H9 (cell line): ENCODE data around the gene EVI5. TPM values are rescaled to one million over a fixed set of nuclear protein-coding genes. Genes with fewer than 3 reads are reported as not detected.

Source experiments
- DNase-seq: peaks from one replicate; pipeline ENCODE4 v3.0.0-alpha.2; 2017
- H2AFZ ChIP-seq: one replicate; pipeline ENCODE4 v1.6.1; 2013; ENCODE audit warnings: mild to moderate bottlenecking, low read length, control low read depth, moderate library complexity
- H2AK5ac ChIP-seq: 2 replicates; pipeline ENCODE4 v1.6.1; 2013; ENCODE audit warnings: low read length, control low read depth, mixed read lengths; ENCODE audit not compliant: insufficient read length
- H2BK120ac ChIP-seq: one replicate; pipeline ENCODE4 v1.6.1; 2013; ENCODE audit warnings: low read depth, mild to moderate bottlenecking, low read length, control low read depth, inconsistent platforms; ENCODE audit not compliant: poor library complexity, severe bottlenecking
- H2BK12ac ChIP-seq: 2 replicates; pipeline ENCODE4 v1.6.1; 2013; ENCODE audit warnings: low read length, control low read depth, mixed read lengths, low read depth; ENCODE audit not compliant: insufficient read length
- H2BK15ac ChIP-seq: 2 replicates; pipeline ENCODE4 v1.6.1; 2013; ENCODE audit warnings: low read depth, low read length, control low read depth
- H2BK20ac ChIP-seq: one replicate; pipeline ENCODE4 v1.6.1; 2013; ENCODE audit warnings: low read depth, mild to moderate bottlenecking, low read length, control low read depth, inconsistent platforms; ENCODE audit not compliant: poor library complexity, severe bottlenecking
- H2BK5ac ChIP-seq: 2 replicates; pipeline ENCODE4 v1.6.1; 2013; ENCODE audit warnings: low read length, control low read depth, mixed read lengths; ENCODE audit not compliant: insufficient read length
- H3K14ac ChIP-seq: 2 replicates; pipeline ENCODE4 v1.6.1; 2013; ENCODE audit warnings: low read length, control low read depth; ENCODE audit not compliant: insufficient read depth
- H3K18ac ChIP-seq: 2 replicates; pipeline ENCODE4 v1.6.1; 2013; ENCODE audit warnings: low read depth, mild to moderate bottlenecking, mixed read lengths, low read length, control low read depth; ENCODE audit not compliant: insufficient read length
- H3K23ac ChIP-seq: 2 replicates; pipeline ENCODE4 v1.6.1; 2013; ENCODE audit warnings: low read length, control low read depth, mixed read lengths, low read depth; ENCODE audit not compliant: insufficient read length
- H3K23me2 ChIP-seq: 2 replicates; pipeline ENCODE4 v1.6.1; 2013; ENCODE audit warnings: low read depth, mild to moderate bottlenecking, mixed read lengths, low read length, control low read depth; ENCODE audit not compliant: insufficient read length, poor library complexity, severe bottlenecking
- H3K27ac ChIP-seq: 2 replicates; pipeline ENCODE4 v1.5.1; 2013; ENCODE audit warnings: low read length, control low read depth, mixed read lengths, low read depth; ENCODE audit not compliant: insufficient read length
- H3K27me3 ChIP-seq: 2 replicates; pipeline ENCODE4 v1.6.1; 2013; ENCODE audit warnings: low read length, control low read depth, inconsistent platforms; ENCODE audit not compliant: insufficient read depth
- H3K4ac ChIP-seq: 2 replicates; pipeline ENCODE4 v1.6.1; 2013; ENCODE audit warnings: low read depth, mild to moderate bottlenecking, control low read depth, inconsistent platforms, low read length, moderate library complexity
- H3K4me1 ChIP-seq: 2 replicates; pipeline ENCODE4 v1.6.1; 2013; ENCODE audit warnings: low read length, control low read depth, inconsistent platforms; ENCODE audit not compliant: insufficient read depth
- H3K4me2 ChIP-seq: 2 replicates; pipeline ENCODE4 v1.6.1; 2013; ENCODE audit warnings: low read length, control low read depth, mixed read lengths; ENCODE audit not compliant: insufficient read length, insufficient read depth
- H3K56ac ChIP-seq: 2 replicates; pipeline ENCODE4 v1.6.1; 2013; ENCODE audit warnings: low read depth, mild to moderate bottlenecking, mixed read lengths, low read length, control low read depth; ENCODE audit not compliant: insufficient read length
- H3K79me1 ChIP-seq: 2 replicates; pipeline ENCODE4 v1.6.1; 2013; ENCODE audit warnings: low read depth, mild to moderate bottlenecking, moderate library complexity, low read length, control low read depth, inconsistent platforms; ENCODE audit not compliant: insufficient read depth, poor library complexity, severe bottlenecking
- H3K79me2 ChIP-seq: 2 replicates; pipeline ENCODE4 v1.6.1; 2013; ENCODE audit warnings: low read length, control low read depth, inconsistent platforms; ENCODE audit not compliant: insufficient read depth
- H3K9ac ChIP-seq: 2 replicates; pipeline ENCODE4 v1.6.1; 2013; ENCODE audit warnings: low read length, control low read depth, mixed read lengths; ENCODE audit not compliant: insufficient read length; ENCODE audit errors: extremely low read depth
- H3K9me3 ChIP-seq: one replicate; pipeline ENCODE4 v1.6.1; 2013; ENCODE audit warnings: low read depth, low read length, inconsistent platforms; ENCODE audit not compliant: control insufficient read depth
- H3T11ph ChIP-seq: one replicate; pipeline ENCODE4 v1.6.1; 2013; ENCODE audit warnings: mild to moderate bottlenecking, low read length, control low read depth, inconsistent platforms
- H4K20me1 ChIP-seq: one replicate; pipeline ENCODE4 v1.6.1; 2013; ENCODE audit not compliant: control insufficient read depth, insufficient read length, insufficient read depth
- H4K5ac ChIP-seq: 2 replicates; pipeline ENCODE4 v1.6.1; 2013; ENCODE audit warnings: low read depth, mild to moderate bottlenecking, mixed read lengths, low read length, control low read depth; ENCODE audit not compliant: insufficient read length
- H4K8ac ChIP-seq: replicated peaks from 2 replicates; pipeline ENCODE4 v1.6.1; 2013; ENCODE audit warnings: low read length, control low read depth, mixed read lengths, low read depth; ENCODE audit not compliant: insufficient read length
- H4K91ac ChIP-seq: 2 replicates; pipeline ENCODE4 v1.6.1; 2013; ENCODE audit warnings: low read depth, mild to moderate bottlenecking, moderate library complexity, mixed read lengths, low read length, control low read depth; ENCODE audit not compliant: insufficient read length
- H3K27ac Mint-ChIP-seq, 3 experiments: 2 replicates in 2 of 3; 3 replicates in 1 of 3; pipeline ENCODE4 v1.8.0; 2020 to 2021; ENCODE audit warnings: mixed read lengths in 3 of 3, mild to moderate bottlenecking in 1 of 3, moderate library complexity in 1 of 3
- H3K27me3 Mint-ChIP-seq: 2 replicates; pipeline ENCODE4 v1.8.0; 2021; ENCODE audit warnings: low read depth, mild to moderate bottlenecking, moderate library complexity, mixed read lengths
- H3K36me3 Mint-ChIP-seq, 3 experiments: 2 replicates in 2 of 3; 3 replicates in 1 of 3; pipeline ENCODE4 v1.8.0; 2020 to 2021; ENCODE audit warnings: low read depth in 3 of 3, mixed read lengths in 3 of 3; ENCODE audit not compliant: insufficient read depth in 1 of 3
- H3K4me1 Mint-ChIP-seq, 2 experiments: 2 replicates each; pipeline ENCODE4 v1.8.0; 2020; ENCODE audit warnings: mixed read lengths in 2 of 2
- H3K4me3 Mint-ChIP-seq, 2 experiments: 2 replicates in 1 of 2; 3 replicates in 1 of 2; pipeline ENCODE4 v1.8.0; 2020 to 2021; ENCODE audit warnings: mild to moderate bottlenecking in 2 of 2, mixed read lengths in 2 of 2, moderate library complexity in 1 of 2
- H3K9me3 Mint-ChIP-seq, 2 experiments: 2 replicates in 1 of 2; 3 replicates in 1 of 2; pipeline ENCODE4 v1.8.0; 2020; ENCODE audit warnings: mild to moderate bottlenecking in 2 of 2, mixed read lengths in 2 of 2, moderate library complexity in 1 of 2
- WGBS: extraction: QIAGEN DNeasy Blood & Tissue Kit; methylation state at CpG from one replicate; pipeline ENCODE4 v1.1.7; 2013; ENCODE audit warnings: missing lambda C conversion rate, low lambda C conversion rate, mixed read lengths; ENCODE audit not compliant: insufficient read length; ENCODE audit errors: extremely low coverage; 5-methylcytosine and 5-hydroxymethylcytosine counted together
- total RNA-seq: library from RNA; stranded (reverse); gene quantifications from 2 replicates; pipeline ENCODE4 v1.2.1, GENCODE V29; 2021
- TF ChIP-seq, protein P1 (sequence below): fragments of 200-600 bp; sonication (generic); conservative IDR thresholded peaks from 3 replicates; pipeline ENCODE4 v1.8.0; 2021; ENCODE audit warnings: antibody characterized with exemption, mild to moderate bottlenecking

EVI5 gene
- total RNA-seq, 1 experiment from 2014 or later = 9.7 TPM

GRCh38 chr1:92764116-92764515, 20.8 kb downstream of the EVI5 start:
- Histone ChIP-seq H2AK5ac (no peak overlapping the region), H2BK12ac (no peak overlapping the region), H3K18ac (no peak overlapping the region), H3K4me2 (no peak overlapping the region), H2BK15ac (no peak overlapping the region), H3T11ph (no peak overlapping the region), H4K20me1 (no peaks in the 10 kb centered on the region), H4K8ac (no peak overlapping the region), H2AFZ (no peak overlapping the region), H3K79me2 (no peaks in the 10 kb centered on the region), H3K4me1 (no peaks in the 10 kb centered on the region), H3K27me3 (no peaks in the 10 kb centered on the region), H4K91ac (no peak overlapping the region), H3K27ac (no peak overlapping the region), H3K79me1 (no peaks in the 10 kb centered on the region), H3K9me3 (no peaks in the 10 kb centered on the region), H3K23ac (no peak overlapping the region), H3K14ac (no peak overlapping the region), H3K4ac (no peak overlapping the region), H3K9ac (no peak overlapping the region), H2BK120ac (no peak overlapping the region), H2BK5ac (no peak overlapping the region), H4K5ac (no peak overlapping the region), H3K23me2 (no peaks in the 10 kb centered on the region), H3K56ac (no peak overlapping the region), H2BK20ac (no peak overlapping the region)
- TF ChIP-seq, protein P1, sequence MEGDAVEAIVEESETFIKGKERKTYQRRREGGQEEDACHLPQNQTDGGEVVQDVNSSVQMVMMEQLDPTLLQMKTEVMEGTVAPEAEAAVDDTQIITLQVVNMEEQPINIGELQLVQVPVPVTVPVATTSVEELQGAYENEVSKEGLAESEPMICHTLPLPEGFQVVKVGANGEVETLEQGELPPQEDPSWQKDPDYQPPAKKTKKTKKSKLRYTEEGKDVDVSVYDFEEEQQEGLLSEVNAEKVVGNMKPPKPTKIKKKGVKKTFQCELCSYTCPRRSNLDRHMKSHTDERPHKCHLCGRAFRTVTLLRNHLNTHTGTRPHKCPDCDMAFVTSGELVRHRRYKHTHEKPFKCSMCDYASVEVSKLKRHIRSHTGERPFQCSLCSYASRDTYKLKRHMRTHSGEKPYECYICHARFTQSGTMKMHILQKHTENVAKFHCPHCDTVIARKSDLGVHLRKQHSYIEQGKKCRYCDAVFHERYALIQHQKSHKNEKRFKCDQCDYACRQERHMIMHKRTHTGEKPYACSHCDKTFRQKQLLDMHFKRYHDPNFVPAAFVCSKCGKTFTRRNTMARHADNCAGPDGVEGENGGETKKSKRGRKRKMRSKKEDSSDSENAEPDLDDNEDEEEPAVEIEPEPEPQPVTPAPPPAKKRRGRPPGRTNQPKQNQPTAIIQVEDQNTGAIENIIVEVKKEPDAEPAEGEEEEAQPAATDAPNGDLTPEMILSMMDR = no peak
- Mint-ChIP-seq H3K4me3 (no peak overlapping the region), H3K4me1 (no peaks in the 10 kb centered on the region), H3K27me3 (no peaks in the 10 kb centered on the region), H3K36me3 (no peaks in the 10 kb centered on the region), H3K27ac (no peak overlapping the region), H3K9me3 (no peaks in the 10 kb centered on the region)
- no peak for DNase-seq
- WGBS = no CpG with 5 or more reads among the region's 3 CpGs
